HG02938 (cell line): ENCODE measurements around the gene GAB2.
"Not testable (repeated sequence)": the region's sequence is repeated elsewhere in the genome, so short reads cannot be mapped to it uniquely, and the experiment has no call there.

Experiments
- ATAC-seq: cut with Tn5 transposase; IDR thresholded peaks from one replicate; pipeline ENCODE4 v1.9.1; 2021; ENCODE audit warnings: mild to moderate bottlenecking, moderate library complexity; ENCODE audit not compliant: unreplicated experiment

The GAB2 gene, protein sequence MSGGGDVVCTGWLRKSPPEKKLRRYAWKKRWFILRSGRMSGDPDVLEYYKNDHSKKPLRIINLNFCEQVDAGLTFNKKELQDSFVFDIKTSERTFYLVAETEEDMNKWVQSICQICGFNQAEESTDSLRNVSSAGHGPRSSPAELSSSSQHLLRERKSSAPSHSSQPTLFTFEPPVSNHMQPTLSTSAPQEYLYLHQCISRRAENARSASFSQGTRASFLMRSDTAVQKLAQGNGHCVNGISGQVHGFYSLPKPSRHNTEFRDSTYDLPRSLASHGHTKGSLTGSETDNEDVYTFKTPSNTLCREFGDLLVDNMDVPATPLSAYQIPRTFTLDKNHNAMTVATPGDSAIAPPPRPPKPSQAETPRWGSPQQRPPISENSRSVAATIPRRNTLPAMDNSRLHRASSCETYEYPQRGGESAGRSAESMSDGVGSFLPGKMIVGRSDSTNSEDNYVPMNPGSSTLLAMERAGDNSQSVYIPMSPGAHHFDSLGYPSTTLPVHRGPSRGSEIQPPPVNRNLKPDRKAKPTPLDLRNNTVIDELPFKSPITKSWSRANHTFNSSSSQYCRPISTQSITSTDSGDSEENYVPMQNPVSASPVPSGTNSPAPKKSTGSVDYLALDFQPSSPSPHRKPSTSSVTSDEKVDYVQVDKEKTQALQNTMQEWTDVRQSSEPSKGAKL

DNA sequence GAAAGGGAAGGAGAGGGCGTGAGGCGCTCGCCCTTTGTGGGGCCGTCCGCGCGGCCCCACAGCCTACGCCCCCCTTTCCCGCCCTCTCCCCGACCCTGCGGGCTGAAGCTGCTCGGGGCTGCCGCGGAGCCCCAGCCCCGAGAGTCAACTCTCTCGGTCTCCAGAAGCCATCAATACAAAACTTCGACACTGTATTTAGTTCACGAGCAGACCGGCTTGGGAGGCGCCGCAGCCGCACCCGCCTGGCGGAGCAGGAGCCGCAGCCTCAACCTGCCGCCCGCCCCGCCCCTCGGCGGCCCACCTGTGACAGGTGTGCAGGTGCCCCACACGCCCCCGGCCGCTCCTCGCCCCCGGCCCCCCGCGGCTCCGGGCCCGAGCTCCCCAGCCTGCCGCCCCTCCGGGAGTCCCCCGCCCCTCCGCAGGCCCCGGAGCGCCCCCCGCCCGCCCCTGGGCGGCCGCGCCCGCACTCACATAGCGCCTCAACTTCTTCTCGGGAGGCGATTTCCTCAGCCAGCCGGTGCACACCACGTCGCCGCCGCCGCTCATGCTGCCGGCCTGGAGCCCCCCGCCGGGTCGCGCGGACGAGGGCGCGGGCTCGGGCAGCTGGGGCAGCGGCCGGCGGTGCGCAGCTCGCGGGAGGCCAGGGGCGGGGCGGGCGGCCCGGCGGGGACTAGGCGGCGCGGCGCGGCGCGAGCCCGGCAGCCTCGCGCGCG, at the start of gene GAB2:
TSS of gene GAB2 (minus strand) at position 646 of the 713 bp plus-strand sequence. CDS start at position 546, 100 bp downstream.
- ATAC-seq, result peak; percentile 10

DNA sequence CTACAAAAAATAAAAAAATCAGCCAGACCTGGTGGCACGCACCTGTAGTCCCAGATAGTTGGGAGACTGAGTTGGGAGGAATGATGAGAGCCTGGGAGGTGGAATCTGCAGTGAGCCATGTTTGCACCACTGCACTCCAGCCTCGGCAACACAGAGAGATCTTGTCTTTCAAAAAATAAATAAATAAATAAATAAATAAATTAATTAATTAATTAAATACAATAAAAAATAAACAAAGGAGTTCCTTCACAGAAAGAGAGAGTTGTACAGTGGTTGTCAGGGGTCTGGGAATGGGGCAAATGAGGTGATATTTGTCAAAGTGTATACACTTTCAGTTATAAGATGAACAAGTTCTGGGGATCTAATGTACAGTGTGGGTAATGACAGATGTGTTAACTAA, 49.8 kb upstream of the GAB2 start:
- no peak for ATAC-seq

DNA sequence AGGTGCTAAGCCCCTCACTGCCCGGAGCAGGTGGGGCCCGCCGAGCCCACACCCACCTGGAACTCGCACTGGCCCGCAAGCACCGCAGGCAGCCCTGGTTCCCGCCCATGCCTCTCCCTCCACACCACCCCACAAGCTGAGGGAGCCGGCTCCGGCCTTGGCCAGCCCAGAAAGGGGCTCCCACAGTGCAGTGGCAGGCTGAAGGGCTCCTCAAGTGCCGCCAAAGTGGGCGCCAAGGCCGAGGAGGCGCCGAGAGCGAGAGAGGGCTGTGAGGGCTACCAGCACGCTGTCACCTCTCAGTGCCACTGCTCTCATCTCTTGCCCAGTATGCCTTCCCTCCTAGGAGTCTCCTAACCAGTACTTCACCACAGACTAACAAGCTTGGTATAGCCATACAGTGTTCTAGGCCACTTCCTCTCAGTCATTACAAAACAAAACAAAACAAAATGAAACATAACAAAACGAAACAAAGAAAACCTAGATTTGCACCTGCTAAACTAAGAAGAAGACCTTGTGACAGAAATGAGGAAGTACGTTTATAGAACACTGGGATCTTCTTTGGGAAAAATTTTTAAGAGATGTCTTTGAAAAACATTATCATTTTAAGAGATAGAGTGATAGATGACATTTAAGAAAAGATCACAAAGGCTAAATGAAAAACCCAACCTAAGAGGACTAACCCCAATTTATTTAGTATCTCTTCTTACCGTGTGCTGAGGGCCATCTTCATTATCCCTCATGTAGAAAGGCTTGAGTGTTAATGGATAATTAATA, 47.7 kb upstream of the GAB2 start:
- ATAC-seq, result peak; percentile 99

DNA sequence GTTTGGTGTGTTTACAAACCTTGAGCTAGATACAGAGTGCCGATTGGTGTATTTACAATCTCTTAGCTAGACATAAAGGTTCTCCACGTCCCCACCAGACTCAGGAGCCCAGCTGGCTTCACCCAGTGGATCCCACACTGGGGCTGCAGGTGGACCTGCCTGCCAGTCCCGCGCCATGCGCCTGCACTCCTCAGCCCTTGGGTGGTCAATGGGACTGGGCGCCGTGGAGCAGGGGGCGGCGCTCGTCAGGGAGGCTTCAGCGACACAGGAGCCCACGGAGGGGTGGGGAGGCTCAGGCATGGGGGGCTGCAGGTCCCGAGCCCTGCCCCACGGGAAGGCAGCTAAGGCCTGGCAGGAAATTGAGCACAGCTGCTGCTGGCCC, 47.2 kb upstream of the GAB2 start:
- not testable (repeated sequence) for ATAC-seq

DNA sequence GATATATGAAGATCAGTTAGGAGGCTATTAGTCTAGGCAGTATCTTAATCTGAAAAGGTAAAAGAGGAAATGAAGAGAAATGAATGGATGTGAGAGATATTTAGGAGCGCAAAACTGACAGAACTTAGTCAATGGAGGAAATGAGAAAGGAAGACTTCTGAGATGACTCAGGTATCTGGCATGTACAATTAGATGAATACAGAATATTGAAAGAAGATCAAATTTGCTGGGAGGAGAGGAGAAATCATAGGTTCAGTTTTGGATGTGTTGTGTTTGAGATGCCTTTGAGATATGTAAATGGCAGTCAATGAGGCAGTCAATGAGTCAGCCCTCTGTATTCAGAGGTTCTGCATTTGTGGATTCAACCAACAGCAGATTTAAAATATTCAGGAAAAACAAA, 42.9 kb upstream of the GAB2 start:
- no peak for ATAC-seq

DNA sequence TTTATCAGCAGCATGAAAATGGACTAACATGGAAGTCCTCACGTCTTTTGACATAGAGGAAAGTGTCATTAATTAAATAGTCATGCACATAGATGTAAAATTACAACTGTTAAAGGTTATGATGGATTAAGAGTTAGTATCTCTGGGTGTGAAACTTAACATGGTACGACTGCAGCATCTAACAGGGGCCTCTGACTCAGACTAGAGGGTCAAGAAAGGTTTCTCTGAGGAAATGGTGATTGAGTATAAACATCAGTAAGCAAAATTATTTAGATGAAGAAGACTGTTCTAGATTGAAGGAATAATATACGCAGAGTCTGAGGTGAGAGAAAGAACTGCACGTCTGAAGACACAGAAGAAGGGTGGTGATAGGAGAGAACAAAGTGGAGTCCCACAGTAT, 42.1 kb upstream of the GAB2 start:
- ATAC-seq, result no peak

DNA sequence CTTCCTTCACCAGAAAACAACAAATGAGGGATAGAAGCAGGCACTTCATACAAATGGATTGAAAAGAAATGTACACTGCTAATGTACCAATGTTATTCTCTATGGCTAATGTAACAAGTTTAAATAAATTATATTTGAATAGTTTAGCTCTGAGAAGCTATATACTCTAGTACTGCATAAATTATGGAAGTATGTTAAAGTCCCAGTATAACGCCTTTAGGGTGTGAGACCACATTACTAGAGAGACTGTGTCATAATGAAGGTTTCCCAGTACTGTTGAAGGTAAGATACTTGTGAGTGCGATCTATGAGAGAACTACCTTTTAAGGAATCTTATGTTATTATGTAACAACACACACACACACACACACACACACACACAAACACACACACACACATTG, 39.8 kb upstream of the GAB2 start:
- ATAC-seq, result no peak

DNA sequence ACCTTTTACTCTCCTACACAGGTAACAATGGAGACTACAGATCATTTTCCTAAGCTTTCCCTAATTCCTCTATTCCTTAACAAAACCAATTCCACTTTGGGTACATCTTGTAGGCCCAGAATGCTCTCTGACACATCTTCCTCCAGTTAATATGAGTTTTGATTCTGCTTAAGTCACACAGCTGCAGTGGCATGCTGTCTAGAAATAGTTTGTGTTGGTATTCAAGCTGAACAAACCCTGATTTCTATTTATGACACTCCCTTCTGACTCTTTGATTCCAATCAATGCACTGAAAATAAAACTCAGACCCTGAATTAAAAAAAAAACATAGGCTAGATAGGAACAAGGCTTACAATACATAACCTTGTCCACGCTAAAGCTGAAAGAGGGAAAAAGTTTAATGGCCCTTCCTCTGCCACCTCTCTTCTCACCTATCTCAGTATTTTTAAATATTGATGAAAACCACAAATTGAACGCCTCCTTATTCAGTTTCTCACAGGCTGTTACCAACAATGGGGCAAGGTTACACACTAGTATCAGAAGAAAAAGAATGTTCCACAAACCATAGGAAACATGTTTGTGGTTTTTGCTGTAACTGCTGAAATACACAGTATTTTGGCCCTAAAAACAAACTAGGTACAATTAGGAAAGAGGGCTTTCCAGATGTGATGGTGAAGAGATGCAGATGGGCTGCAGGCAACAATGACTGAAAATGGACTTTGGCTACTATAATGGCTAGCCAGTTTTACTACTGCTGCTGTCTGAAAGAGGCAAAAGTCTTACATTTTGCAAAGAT, 35.7 kb upstream of the GAB2 start:
- no peak for ATAC-seq

DNA sequence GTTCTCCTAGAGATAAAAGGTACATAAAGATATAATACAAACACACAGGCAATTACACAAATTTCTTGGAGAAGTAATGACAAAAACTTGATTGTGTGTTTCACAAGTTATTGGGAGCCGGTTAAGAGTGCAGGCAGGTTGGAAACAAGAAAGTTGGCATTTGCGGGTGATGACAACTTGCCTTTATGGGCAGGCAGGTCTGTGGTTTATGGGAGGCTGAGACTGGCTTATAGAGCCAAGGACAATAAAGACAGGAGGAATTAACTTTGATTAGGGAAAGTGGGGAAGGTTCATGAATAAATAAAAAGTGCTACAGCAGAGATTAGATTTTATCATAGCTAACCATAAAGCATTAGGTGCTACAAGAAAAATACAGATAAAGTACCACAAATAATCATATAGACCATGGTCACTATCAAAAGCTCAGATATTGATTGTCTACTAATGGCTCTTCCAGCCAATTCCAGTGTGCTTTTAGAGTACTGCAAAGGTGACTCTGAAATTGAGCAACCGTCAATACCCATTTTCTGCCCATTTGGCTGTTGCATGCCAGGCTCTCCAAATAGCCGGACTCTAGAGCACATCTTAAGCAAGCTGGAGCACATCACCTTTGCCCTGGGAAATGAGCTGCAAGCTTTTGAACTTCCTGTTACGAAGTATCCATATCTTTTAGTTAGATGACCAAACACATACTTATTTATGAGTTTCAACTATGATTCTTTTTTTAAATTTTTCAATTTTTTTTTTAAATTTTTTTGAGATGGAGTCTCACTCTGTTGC, 33.9 kb upstream of the GAB2 start:
- no peak for ATAC-seq

DNA sequence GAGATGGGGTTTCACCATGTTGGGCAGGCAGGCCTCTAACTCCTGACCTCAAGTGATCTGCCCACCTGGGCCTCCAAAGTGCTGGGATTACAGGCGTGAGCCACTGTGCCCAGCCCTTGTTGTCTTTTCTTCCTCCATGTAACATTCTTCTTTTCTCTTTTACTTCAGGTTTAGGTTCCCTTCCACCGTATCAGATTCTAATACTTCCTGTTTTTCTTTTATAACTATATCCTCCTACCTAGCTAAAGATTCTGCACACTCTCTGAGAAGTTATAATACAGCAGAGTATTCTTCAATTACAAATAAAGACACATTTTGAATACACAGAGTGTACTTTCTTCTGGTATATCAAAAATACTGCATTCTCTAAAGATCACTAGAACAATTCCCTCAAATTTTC, 33.2 kb upstream of the GAB2 start:
- no peak for ATAC-seq

DNA sequence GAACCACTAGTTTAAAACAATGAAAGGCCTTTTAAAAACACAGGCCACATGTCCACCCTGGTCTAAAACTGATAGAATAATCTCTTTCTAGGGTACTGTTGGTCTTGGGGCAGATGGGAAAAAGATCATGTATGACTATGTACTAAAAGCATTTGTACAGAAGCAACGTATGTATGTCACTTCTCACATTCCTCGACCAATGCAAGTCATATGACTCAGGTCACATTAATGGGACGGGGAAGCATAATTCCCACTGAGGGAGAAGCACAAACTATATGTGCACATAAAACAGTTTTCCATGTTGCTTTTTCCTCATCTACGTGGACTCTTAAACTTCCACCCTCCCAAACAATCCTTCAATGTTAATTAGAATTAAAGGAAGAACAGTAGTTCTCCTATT, 32.2 kb upstream of the GAB2 start:
- ATAC-seq, result no peak

DNA sequence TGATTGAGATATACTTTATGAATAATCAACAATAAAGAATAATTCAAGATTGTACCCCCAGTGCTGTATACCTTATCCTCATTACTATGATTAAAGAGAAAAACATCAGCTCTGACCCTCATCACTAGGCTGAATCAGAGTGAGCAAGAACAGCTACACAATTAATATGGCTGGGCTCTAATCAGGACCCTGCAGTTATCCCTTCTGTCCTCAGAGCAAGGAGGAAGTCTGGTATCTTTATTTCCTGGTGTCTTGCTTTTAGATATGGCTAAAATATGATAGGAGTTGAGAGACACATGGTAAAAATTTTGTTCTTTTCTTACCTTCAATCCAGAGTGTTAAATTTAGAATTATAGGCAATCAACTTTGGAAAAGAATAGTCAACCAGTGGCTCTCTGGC, 28.6 kb upstream of the GAB2 start:
- ATAC-seq, result no peak

DNA sequence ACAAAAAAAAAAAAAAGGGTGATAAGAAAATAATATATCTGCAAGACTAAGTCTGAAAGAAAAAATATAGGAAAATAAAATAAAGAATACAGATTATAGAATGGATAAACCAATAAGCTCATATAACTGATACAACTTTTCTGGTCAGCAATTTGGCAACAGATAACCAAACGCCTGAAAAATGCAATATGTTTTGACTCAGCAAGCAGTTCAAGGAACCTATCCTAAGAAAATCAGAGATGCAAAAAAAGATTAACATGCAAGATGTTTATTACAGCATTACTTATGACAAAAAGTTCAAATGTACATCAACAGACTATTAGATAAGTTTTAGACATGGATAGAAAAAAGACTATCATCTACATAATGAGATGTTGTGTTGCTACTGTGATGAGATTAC, 27.1 kb upstream of the GAB2 start:
- ATAC-seq, result no peak

DNA sequence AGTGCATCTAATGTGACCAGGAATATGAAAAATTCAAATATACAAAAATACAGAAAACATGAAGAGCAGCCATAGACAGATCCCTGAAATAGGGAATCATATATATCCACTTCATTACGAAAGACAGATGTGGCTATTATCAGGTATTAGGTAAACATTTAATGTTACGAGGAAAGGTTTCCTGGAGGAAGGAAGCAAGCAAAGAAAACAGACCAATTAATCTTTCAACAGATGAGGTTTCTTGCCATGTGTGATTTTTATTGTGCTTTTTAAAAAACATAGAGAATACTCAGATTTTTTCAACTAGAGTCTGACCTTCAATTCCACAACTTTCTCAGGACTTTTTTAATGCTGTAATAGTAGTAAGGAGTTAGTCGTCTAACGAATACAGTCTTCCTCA, 24.3 kb upstream of the GAB2 start:
- ATAC-seq, result no peak

DNA sequence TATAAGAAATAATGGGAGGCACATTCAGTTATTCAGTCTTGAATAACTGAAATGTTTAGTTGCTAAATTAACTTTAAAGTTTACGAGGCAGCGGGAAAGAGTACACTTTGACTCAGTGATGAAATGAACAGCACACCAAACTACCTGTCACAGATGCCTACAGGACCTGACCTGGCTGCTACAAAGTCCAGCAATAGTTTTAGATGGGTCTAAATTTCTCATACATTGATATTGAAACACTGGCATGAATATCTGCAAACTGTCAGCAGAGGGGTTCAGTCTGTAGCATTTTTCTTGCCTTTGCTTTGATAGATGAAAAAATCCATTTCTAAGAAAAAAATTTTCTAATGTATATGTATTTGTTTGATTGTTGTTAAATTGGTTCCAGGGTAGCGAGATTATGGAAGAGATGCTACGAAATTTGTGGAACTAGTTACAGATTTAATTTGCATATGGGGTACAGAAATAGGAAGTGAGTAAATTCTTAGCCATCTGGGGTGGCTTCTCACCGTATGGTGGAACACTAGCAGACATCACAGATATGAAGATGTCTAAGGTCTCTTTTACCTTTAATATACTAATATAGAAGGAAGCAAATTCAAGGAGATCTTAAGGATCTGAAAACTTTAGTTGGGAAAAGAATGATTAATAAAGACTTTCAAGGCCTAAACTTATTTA, 20.8 kb upstream of the GAB2 start:
- ATAC-seq, result peak; percentile 88

DNA sequence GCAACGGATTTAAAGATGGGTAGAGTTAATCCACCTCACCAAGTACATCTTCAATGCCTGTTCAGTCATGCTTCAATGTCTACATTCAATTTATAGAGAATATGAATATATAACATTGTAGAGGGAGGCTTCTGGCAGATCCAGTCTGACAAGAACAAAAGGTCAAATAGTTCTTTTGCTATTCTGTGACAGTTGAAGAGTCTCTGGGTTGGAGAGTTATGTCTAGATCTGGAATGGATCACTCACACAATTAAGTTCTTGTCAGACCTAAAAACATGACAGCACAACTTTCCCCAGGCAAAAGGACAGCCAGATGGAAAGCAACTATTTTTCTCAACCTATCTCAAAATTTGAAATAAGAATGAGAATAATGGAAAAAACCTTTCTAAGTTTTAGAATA, 15.3 kb upstream of the GAB2 start:
- no peak for ATAC-seq

DNA sequence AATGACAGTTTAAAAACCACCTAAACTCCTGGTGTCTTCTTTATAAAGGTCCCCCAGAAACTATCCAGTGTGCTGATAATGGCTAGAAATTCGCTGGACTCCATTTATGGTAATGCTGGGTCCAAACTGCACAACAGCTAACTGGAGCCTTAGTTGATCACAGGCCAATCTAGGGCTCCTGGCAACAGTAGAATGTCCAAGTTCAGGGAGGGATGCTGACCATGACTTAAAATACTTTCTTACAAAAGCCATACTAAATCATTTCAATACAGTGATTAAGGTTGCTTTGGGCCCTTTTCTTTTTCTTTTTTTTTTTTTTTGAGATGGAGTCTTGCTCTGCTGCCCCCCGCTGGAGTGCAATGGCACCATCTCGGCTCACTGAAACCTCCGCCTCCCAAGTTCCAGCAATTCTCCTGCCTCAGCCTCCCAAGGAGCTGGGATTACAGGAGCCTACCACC, 14.5 kb upstream of the GAB2 start:
- ATAC-seq, result no peak

DNA sequence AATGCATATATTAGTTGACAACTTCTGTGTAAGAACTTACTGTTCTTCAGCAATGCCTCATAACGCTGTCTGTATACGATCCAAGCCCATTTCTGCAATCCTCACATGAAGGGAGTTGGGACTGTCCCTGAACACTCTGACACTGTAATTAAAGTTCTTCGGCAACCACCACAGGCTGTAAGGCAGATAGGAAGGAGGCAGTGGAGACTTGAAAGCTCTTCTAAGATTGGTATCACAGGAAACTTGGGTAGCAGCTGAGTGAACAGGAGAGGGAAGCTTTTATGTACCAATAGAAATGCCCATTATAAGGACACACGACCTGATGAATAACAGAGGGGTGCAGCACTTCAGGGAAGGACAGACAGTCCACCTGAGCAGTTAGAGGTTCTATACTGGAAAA, 12.0 kb upstream of the GAB2 start:
- ATAC-seq, result no peak

DNA sequence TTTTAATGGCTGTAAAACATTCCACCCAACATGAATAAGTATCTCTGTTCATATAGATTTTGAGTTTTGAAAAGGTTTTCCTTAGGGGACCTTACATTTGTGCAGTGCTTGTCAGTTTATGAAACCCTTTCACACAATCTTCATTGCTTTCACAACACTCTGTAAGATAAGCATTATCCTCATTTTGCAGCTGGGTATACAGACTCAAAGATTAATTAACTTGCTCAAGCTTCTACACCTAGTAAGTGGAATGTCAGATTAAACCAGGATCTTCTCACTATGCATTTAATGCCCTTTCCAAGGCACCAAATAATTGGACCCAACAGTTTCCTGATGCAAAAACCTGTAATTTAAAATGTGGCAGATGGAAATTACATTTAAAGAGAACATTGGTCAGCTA, 11.6 kb upstream of the GAB2 start:
- ATAC-seq, result no peak
